Activated CD4-positive, alpha-beta T cell treated with anti-CD3 and anti-CD28 coated beads, Interleukin-2, Interleukin-6, amounts not matched to agents 100 ng/mL and 50 ng/mL, durations not matched to agents 16 hours and 8 hours (primary cell): ENCODE measurements around the gene ADRM1.
A peak's percentile ranks its signal among the peaks of the same experiment; 100 is the strongest.

Experiments
- DNase-seq: peaks from one replicate; pipeline ENCODE4 v3.0.0-alpha.2; 2020

The ADRM1 gene, protein sequence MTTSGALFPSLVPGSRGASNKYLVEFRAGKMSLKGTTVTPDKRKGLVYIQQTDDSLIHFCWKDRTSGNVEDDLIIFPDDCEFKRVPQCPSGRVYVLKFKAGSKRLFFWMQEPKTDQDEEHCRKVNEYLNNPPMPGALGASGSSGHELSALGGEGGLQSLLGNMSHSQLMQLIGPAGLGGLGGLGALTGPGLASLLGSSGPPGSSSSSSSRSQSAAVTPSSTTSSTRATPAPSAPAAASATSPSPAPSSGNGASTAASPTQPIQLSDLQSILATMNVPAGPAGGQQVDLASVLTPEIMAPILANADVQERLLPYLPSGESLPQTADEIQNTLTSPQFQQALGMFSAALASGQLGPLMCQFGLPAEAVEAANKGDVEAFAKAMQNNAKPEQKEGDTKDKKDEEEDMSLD

GRCh38 chr20:62302341-62303061, at the start of gene ADRM1:
Gene ADRM1 (plus strand): TSS chr20:62302997. CDS start chr20:62303569, 572 bp downstream.
- peak; percentile 98 for DNase-seq

GRCh38 chr20:62253398-62253797, 49.4 kb upstream of the ADRM1 start:
- no peak for DNase-seq

DNA sequence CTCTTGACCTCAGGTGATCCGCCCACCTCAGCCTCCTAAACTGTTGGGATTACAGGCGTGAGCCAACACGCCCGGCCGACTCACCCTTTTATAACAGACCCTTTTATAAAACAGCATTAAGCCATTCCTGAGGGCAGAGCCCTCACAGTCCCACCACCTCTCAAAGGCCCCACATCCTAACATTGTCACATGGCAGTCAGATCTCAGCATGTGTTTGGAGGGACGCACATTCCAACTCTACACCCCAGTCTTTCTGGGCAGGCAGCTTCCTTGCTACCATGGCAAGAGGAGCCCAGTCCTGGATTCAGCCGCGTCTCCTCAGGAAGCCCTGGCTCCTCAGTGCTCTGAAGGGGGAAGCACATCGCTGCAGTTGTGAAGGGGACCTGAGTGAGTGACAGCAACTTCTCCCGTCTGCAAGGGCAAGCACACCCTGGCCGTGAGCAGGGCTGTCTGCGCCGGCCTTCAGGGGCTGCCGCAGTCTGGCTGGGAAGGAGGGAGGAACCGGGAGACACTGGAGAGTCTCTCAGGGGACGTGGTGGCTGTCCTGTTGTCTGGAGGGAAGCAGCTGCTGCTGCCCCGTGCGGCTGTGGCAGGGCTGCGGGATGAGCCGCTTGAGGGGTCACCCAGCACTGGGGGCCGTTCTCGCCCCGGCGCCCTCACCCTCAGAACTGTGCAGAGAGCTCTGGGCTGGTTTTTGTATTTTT, 48.6 kb upstream of the ADRM1 start:
- DNase-seq = no peak

GRCh38 chr20:62255976-62256375, 46.8 kb upstream of the ADRM1 start:
- DNase-seq = no peak

- DNase-seq = no peak
Observed at GRCh38 chr20:62258499-62259293, 44.1 kb upstream of the ADRM1 start.

DNA sequence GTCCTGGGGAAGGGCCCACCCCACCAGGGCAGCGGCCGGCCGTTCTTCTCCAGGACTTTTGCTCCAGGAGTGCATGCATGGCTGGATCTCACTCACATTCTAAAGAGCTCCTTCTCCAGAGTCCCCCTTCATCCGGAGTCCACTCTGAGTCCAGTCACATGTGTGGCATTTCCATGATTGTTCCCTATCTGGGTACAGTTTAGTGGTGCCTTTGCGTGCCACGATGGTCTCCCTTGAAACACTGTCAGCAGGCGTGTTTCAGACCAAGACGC, 43.6 kb upstream of the ADRM1 start:
- DNase-seq = no peak

DNA sequence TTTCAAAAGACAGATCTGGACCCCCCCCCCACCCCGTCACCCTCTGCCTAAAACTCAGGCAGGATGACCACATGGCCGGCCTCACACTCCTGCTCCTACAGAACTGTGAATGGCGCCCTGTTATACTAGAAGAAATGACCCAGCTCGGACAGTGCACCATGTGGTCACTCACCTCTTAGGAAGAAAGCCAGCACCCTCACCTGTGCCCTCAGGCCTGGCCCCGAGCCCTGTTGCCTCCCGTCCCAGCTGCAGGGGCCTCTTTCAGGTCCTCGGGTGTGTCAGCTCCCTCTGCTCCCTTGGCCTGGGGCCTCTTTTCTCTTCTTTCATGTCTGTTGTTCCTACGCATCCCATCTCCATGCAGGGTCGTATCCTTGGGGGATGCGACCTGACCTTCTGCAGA, 40.7 kb upstream of the ADRM1 start:
- DNase-seq = no peak

GRCh38 chr20:62263396-62263795, 39.4 kb upstream of the ADRM1 start:
- no peak for DNase-seq

DNA sequence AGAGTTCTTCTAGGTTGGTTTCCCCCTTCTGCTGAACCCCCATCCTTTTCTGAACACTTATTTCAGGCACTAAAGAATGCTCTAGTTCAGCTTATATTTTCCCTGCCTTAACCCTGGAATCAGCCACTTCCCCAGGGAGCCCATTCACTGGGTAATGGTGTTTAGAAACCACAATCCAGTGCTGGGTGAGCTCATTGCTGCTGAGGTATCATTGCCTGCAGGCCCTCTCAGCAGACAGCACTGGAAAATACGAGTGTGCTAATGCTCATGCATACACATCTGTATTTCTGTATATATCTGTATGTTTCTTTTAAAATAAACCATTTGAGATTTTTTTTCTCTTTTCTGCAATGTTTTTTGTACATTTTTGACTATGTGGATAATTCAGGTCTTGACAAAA, 37.4 kb upstream of the ADRM1 start:
- DNase-seq = no peak

DNA sequence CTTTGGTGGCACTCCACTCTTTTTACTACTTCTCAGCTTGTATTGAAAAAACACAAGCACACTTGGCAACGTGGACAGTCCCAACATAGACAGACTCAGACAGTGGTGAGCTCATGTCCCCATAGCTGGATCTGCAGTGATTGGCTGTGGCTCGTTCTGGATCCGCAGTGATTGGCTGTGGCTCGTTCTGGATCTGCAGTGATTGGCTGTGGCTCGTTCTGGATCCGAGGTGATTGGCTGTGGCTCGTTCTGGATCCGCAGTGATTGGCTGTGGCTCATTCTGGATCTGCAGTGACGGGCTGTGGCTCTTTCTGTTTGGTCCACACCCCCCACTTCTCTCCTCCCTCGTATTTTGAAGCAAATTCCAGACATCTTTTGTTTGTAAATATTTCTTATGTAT, 36.5 kb upstream of the ADRM1 start:
- DNase-seq = no peak

DNA sequence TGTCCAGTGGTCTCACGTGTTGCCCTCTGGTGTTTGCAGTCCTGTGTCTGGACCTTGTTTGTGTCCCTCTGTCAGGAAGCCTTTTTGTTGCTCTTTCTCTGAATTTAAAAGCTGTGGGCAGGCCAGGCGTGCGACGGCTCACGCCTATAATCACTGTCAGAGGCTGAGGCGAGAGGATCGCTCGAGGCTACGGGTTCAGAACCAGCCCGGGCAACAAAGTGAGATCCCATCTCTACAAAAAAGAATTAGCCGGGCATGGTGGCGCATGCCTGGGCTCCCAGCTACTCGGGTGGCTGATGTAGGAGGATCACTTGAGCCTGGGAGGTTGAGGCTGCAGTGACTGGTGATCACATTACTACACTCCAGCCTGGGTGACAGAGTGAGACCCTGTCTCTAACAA, 35.9 kb upstream of the ADRM1 start:
- no peak for DNase-seq

- no peak for DNase-seq
Observed at GRCh38 chr20:62267543-62267942, 35.3 kb upstream of the ADRM1 start.

DNA sequence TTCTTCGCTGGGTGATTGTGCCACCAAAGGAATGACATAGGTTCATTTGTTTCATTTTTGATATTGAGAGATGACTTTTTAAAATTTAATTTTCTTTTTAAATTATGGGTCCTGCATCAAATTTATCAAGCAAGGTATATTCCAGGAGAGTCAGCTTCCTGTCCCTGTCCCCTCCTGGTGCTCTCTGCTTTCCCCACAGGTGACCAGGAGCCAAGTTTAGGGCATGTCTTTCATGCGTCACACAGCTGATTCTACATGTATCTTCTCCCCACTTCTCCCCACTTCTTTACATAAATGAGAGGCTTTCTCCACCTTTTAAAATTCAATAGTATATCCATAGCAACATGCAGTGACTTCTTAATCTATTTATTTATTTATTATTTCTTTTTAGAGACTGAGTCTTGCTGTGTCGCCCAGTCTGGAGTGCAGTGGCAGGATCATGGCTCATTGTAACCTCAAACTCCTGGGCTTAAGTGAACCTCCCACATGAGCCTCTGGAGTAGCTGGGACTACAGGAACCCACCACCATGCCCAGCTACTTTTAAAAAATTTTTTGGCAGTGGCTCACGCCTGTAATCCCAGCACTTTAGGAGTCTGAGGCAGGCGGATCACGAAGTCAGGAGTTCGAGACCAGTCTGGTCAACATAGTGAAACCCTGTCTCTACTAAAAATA, 34.4 kb upstream of the ADRM1 start:
- DNase-seq = no peak

DNA sequence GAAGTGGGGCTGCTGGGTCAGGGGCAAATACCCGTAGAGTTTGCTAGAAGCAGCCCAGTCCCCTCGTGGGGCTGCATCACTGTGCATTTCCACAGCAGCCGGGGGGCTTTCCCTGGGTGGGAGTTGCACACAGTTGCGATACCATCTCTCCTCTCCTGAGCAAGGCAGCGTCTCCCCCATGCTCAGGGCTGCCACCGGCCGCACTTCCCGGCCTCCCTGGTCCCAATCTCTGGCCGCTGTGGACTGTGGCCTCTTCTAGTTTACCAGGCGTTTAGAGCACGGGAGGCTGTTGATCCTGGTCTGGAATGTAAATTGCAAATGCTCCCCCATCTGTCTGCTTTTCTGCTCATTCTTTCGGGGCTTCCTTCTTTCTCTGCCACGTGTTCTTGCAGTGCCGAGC, 33.4 kb upstream of the ADRM1 start:
- no peak for DNase-seq

GRCh38 chr20:62269871-62270270, 32.9 kb upstream of the ADRM1 start:
- DNase-seq = no peak

DNA sequence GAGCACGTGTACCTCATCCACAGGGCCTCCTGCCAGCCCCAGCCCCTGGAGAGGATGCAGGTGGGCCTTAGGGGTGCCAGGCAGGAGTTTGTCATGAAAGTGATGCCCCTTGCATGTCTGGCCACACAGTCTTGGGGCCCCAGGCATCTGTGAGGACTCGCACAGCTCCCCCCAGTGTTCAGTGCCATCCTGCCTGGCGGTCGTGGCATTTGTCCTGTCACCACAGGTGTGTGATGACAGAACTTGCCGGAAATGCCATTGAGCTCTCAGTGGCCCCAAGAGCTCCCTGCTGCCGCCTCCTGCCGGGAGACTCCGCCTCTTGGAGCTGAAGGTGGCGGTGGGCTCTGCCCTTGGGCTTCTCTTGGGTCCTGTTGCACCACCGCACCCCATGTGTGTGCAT, 30.6 kb upstream of the ADRM1 start:
- no peak for DNase-seq

- DNase-seq = no peak
Observed at GRCh38 chr20:62273416-62273815, 29.4 kb upstream of the ADRM1 start.

- no peak for DNase-seq
Observed at GRCh38 chr20:62274332-62274950, 28.4 kb upstream of the ADRM1 start.

- DNase-seq = no peak
Observed at GRCh38 chr20:62275219-62275618, 27.6 kb upstream of the ADRM1 start.

DNA sequence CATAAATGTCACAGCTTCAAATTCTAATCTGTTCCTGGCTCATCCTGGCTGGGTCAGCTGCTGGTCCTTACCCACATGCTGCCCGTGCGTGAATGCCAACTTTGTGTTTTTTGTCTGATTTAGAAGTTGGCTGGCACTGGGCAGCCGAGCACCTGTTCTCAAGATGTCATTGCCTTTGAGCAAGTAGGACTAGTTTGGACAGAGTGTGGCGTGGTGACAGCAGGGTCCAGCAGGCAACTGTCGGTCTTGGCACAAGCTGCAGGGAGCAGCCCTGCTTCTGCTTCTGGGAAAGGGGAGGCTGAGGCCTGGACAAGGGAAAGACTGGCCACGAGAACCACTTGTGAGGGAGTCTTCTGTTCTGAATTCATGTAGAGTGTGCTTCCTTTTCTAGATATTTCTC, 26.4 kb upstream of the ADRM1 start:
- no peak for DNase-seq

GRCh38 chr20:62277253-62277652, 25.5 kb upstream of the ADRM1 start:
- no peak for DNase-seq

- no peak for DNase-seq
Observed at GRCh38 chr20:62280303-62280702, 22.5 kb upstream of the ADRM1 start.
